Globus pallidus (tissue), 1 donor: Measurements from ENCODE around the gene HABP2.

Experiments used
- DNase-seq: peaks from one replicate; pipeline ENCODE4 v3.0.0-alpha.2; 2015; ENCODE audit warnings: low spot score

Gene HABP2

DNA sequence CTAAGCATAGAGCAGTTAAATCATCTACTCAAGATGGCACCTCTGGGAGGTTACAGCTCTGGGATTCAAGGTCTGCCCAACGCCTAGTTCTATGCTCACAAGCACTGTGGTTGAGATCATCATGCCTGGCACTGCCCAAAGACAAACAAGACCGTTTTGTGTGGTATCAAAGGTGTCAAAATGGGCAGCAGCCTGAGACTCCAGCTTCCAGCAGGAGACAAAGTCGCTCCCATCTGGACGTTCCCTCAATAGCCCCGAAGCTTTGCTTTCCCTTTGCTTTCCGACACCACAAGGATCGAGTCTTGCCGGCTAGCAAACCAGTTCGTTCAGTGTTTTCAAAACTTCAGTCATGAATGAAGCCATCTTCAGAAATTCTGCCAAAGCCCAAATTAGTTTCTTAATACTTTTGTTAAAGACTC is 5.1 kb downstream of the HABP2 start:
- DNase-seq: no peak

DNA sequence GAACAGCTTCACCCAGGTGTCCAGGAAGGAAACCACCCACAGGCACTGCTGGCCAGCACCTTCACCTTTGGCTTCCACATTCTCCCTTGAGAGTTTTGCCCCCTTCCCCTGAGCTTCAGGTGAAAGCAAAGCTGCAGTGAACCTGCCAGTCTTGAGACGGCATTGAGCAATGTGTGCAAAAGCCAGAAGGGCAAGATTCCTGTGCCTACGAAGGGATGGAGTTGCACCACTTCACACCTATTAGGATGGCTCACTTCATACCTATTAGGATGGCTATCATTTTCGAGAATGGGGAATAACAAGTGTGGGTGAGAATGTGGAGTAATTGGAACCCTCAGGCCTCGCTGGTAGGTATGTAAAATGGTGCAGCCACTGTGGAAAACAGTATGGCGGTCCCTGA is 7.2 kb downstream of the HABP2 start:
- DNase-seq: no peak

DNA sequence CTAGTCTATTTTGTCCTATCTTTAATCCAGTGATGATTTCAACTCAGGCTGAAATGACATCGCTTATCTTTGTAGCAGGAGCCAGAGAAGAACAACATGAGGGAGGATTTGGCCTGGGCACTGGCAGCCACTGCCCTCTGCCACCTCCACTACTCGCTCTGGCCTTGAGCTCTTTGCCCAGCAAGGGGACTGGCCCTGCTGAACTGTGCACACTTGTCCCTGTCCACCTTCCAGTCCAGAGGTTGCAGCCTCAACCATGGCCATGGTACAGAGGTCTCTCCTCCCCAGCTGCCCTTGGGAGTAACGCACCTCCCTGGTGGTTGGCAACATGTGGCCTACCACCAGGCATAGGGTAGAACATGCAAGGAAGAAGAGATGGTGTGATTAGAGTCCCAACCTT is 8.4 kb downstream of the HABP2 start:
- DNase-seq: no peak

DNA sequence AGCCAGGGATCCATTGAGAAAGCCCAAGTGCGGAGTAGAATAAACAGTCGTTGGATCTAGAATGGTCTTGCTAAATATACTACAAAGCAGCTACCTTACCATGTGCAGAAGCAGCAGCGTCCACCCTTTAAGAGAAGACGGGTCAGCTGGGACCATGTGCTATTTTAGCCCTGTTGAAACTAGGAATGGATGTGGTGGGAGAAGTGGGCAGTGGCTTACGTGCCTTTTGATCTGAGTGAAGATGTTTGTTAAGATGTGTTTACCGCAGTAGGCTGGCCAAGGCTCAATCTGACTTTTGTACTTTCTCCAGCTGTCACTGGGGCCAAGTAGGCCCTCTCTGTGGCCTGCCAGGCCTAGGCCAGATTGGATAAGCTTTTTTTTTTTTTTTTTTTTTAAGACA is 9.2 kb downstream of the HABP2 start:
- no peak for DNase-seq

DNA sequence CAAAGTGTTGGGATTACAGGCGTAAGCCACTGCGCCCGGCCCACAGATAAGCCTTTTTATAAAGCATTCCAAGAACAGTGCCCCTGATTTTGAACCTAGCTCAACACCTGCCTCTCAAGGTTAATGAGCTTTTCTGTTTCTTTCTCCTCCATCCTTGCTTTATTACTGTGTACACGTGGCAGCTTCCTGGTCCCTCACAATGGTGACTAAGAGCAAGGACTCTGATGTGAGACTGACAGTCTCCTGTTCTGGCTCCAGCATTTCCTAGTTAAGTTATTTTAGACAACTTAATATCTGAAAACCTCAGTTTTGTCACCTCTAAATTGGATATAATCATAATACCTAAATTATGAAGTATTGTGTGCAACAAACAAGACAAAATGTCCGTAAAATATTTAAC is 9.9 kb downstream of the HABP2 start:
- no peak for DNase-seq

DNA sequence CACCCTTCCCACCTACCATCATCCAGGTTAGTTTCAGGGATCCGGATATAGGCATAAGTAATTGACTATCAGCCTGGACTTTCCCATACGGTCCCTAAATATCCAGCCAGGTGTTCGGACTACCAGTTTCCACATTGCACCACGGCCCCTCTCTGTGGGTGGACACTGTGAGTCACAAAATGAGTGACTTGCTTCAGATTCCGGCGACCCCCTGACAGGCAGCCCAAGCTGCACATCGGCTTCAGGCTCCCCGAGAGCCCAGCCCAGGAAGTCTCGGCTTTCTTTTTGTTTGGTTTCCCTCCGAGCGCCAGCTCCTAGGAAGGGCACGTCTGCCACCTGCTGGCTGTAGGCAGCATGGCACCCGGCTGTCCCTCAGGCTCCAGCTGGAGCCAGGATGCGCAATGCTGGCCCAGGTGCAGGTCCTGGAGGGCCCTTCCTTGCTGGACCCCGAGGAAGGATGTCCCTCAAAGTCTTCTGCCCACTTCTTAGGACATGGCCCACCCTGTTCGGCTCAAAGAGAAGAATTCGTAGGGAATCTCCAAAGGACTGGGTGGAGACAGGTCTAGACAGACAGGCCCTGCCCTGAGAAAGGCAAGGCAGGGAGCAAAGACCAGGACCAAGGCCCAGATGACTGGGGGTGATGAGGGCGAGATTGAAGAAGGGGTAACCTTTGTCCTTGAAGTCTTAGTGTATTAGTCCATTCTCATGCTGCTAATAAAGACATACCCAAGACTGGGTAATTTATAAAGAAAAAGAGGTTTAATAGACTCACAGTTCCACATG is 10.6 kb downstream of the HABP2 start:
- DNase-seq: peak; percentile 48

DNA sequence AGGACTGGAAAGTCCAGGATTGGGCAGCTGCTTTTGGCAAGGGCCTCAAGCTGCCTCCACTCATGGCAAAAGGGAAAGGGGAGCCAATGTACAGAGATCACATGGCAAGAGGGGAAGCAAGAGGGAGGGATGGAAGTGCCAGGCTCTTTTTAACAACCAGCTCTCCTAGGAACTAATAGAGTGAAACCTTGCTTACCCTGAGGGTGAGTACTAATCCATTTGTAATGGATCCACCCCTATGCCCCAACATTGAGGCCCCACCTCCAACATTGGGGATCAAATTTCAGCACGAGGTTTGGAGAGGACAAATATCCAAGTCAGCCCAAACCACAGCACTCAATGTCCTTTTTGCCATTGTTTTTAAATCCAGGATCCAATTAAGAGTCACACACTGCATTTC is 12.5 kb downstream of the HABP2 start:
- DNase-seq: no peak

DNA sequence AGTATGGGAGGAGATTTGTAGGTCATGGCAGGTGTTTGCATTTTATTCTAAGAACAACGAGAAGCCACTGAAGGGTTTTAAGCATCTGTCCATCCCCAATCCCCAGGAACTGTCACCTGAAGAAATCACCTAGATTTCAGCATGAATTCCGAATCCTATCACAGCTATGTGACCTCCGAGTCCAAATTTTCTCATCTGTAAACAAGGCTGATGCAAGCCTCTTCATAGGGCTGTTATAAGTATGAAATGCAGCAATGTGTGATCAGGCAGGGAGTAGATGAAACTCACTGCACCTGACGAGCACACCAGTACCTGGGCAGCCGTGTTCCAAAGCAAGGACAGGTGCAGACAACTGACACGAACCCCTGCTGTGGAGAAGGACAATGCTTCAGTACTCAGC is 14.0 kb downstream of the HABP2 start:
- no peak for DNase-seq

DNA sequence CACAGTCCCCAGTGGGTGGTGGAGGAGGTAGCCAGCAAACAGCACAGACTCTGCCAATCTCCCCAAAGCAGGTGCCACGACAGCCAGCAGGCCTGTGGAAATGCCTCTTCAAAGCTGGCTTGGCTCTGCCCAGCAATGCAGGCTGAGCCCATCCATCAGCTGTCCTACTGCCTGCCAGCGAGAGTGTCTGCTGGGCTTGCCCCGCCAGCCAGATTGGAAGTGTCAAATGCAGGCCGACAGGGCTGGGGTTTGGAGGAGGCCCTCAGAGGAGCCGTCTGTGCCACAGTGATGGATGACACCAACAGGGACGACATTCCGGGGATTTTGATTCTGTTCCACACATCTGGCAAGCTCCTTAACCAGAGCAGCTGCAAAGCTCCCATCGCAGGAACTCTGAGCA is 16.7 kb downstream of the HABP2 start:
- no peak for DNase-seq

DNA sequence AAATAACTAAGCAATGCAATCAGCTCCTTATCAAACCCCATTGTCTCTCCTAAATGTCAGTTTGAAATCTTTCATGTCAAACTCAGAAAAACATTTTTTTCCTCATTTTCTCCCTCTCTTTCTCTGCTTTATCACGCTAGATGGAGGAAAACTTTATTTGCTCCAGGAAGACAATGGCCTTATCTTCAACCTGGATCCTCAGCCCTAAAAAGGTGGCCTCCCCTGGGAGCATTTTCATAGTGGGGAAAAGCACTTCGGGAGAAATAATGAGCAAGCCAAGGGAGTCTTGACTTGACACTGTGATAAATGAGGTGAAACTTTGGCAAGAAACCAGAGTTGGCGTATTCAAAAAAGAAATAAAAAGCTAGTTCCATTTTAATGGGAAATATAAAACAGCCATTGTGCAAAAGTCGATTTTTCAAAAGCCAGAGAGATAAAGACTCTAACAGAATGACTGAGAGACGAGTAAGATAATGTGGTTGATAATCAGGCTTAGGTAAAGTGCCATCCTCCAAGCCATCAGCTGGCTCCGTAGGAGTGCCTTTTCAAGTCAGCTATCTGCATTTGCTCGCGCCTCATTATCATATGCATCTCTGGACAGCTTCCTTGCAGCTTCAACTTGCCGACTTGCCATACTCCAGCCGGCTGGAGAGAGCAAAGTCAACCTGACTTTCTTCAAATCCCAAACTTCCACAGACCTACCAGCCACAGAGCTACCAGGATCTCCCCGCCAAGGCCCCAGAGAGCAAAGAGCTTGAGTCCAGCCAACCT is 19.9 kb downstream of the HABP2 start:
- DNase-seq: no peak

DNA sequence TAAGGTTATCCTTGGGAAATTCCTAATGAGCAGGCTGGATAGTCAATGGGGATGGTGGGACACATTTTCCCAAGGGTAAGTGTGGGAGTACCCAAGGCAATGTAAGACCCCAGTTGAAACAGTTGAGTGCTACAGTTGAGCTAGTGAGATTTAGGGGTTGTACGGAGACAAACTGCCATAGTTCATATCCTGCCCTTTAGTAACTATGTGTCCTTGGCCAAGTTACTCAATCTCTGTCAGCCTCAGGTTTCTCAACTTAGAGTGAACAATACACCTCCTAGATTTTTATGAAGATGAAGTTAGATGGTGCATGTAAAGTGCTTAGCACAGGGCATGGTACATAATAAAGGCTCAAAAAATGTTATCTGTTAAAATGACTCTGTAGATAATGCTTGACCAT is 20.5 kb downstream of the HABP2 start:
- no peak for DNase-seq

DNA sequence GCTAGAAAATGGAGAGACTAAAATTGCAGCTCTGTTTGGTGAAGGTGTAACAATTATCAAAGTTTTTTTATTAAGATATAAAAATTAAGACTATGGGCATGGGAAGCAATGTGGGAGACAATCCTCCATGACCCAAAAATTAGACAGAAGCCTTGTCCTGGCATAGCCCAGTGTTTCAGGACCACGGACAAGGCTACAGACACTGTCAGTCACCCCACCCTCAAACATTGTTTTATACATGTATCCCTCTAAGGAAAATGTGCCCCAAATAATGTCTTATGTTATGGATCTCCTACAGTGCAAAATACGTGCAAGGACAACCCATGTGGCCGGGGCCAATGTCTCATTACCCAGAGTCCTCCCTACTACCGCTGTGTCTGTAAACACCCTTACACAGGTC is 24.0 kb downstream of the HABP2 start:
- no peak for DNase-seq

DNA sequence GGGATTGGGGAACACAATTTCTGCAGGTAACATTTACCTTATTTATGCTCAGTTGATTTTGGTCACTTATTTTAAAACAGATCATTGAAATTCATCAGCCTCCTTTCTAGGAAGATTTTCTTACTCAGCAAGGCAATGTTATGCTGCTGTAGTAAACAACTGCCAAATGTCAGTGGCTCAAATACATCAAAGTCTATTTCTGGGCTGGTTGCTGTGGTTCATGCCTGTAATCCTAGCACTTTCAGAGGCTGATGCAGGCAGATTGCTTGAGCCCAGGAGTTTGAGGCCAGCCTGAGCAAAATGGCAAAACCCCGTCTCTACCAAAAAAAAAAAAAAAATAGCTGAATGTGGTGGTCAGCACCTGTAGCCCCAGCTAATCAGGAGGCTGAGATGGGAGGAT is 25.9 kb downstream of the HABP2 start:
- DNase-seq: no peak

DNA sequence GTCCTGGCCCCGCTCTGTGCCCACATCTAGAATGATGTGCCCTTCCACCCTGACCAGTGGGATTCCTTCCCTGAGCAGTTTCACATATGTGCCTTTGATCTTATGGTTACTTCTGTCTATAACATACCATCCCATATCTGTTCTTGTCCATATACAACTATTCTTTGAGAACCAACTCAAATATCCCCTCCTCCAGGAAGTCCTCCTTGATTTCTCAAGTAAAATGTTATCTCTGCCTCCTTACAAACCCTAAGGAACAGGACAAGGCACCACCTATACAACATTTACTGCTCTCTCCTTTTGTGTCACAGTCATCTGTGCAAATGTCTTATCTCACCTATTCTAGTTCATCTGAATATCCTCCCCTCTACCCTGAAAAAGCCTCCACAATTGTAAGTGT is 28.2 kb downstream of the HABP2 start:
- DNase-seq: no peak

DNA sequence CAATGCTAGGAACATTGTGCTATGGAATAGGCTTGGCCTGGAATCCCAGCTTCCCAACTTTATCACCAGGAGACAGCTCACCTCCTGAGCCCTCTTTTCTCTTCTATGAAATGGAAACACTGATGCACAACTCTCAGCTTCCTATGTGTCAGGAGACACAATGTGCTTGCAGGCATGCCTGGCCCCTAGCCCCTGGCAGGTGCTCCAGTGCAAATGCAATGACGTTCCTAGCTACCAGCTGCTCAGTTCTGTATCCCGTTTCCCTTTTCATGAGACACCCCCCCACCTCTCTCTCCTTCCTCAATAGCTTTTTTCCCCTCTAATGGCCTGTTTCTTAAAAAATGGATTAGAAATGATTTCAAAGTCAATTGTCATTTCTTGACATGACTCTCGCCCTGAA is 30.7 kb downstream of the HABP2 start:
- DNase-seq: no peak

DNA sequence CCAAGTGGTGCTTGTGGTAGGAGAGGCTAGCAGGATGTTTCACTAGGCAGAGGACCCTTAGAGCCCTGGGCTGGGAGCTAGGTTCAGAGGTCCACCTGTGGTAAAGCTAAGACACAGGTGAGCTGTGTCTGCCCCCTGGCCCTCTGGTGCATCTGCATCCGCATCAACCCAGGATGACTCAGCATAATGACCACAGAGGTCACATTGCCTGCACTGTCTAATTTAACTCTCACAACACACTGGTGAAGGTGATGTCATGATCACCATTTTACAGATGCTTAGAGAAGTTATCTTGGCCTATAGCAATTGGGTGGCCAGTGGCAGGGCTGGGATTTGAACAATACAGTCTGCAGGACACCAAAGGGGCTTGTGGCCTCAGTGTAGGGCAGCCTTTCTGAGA is 33.1 kb downstream of the HABP2 start:
- no peak for DNase-seq

DNA sequence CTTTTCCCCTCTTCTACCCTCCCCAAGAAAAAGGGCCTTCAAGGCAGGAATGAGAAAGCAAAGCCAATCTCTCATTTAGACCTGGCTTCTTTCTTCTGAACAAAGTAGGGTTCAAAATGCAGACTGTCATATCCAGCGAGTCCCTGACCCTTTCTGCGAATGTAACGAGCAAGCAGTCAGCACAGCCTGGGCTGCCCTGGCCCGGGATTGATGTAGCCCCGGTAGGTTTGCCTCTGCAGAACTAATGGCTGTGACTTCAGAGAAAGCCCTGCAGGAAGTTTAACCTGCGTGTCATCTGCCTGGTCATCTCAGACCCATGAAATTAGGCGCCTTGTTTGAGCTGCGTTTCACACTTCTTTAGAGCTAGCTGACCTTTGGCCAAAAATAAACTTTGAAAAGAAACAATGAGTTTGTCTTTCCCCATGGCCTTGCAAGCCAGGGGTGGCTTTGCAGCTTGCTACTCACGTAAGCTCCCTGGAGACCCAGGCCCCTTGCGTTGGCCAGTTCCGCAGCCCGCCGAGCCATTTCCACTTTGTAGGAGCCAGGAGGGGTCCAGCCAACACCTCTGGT is 36.4 kb downstream of the HABP2 start:
- DNase-seq: no peak

DNA sequence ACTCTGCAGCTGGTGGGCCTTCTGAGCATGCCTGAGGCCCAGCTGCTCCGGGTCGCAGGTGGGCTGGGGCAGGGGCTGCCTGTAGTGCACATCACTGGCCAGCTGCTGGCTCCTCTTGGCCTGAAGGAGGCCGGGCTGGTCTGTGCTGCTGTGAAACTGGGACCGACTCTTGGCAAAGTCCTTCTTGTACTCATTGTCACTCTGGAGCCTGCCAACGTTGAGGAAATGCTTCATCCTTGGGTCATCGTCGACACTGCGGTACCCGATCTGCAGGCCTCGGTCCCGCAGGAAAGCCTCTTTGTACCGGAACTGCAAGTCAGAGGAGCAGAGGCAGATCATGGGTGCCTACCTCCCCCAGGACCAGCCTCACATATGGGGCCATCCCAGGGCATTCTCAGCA is 37.7 kb downstream of the HABP2 start:
- no peak for DNase-seq

DNA sequence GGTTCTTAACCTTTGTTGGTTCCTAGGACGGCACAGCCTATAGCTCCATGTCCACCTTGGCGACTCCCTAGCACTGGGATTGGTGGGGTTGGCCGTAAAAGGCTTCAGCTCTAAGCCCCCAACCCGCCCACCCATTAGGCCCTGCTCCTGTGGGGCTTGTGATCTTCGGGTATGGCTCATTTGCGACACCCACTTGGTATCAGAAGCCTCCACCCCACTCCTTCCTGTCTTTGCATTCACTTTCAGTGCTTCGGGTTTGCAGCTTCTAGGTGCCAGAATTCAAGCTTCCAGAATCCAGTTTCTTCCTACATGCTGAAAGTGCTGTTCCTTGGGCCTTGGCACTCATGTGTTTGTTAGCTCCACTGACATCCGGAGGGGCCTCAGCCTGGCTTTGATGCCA is 39.5 kb downstream of the HABP2 start:
- no peak for DNase-seq

DNA sequence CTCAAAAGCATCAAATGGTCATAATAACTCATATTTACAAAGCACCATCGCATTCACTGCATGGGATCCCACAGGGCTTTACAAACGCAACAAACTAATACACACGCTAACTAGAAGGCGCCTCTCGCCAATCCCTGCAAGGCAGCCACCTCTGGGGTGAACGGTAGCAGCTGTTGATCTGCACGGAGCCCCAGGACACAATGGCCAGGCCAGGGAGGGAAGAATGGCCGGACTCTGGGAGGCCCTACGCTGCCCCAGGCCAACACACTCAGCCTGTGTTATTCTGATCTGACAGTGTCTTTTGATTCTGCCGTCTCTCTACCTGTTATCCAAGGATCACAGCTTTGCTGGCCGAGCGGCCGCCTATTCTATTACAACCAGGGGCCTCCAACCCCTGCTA is 41.8 kb downstream of the HABP2 start:
- no peak for DNase-seq

DNA sequence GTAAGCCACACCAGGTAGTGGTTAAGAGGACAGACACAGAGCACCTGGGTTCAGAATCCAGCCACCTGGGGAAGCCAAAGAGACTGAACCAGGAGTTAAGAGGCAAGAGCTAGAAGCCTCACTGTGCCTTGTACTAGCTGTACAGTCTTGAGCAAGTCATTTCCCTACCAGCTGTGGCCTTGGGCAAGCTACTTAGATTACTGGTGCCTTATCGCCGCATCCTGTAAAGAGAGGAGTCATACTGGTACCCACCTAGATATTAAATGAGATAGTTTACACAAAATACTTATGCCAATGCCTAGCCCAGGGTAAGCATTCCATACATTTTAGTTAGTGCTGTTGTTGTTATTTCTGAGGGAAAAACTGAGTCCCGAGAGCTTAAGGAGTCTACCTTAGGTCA is 47.7 kb downstream of the HABP2 start:
- no peak for DNase-seq

DNA sequence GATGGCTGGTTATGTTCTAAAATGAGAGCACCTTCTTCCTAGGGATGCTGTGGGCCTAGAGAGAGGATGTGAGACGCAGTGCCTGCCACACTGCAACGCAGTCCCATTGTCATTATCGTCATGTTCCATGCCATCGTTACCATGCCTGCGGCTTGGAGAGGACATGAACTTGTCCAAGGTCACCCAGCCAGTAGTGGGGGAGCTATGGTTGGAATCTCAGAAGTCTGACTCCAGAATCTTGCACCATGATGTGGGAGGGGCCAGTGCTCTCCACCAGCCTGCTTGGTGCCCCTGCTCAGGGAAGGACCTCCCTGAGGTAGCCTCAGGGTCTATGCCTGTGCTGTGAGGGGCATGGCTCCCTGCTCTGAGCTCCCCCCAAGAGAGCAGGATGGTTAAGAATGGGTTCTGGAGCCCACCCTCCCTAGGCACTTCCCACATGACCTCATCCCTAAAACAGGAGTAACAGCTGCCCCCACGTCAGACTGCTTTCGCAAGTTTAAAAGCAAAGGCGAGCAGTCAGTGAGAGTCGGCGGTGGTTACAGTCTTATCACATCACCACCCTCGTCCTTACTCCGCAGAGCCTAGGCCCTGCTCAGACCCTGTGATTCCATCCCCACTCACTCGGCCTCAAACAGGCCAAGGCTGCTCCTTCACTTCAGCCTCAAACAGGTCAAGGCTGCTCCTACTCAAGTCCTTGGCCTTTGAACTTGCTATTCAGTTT is 50.4 kb downstream of the HABP2 start:
- DNase-seq: no peak

DNA sequence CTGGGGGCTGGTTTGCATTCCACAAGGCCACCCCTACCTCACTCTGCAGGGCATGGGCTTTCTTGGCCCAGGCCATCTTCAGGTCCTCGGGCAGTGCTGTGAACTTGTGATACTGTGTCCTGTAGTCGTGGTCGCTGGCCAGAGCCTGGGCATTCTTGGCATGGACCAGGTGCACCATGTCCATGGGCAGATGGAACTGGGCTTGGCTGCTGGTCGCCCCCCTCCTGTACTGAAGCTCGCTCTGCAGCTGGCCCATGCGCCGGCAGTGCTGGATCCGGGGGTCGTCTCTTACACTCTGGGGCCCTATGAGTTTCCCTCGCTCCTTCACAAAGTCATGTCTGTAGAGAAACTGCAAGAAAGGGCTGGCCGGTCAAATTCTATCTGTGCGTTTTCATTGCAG is 51.7 kb downstream of the HABP2 start:
- DNase-seq: no peak
